ENCODE data around the gene HOXA7. TPM values are rescaled to one million over a fixed set of nuclear protein-coding genes. Genes with fewer than 3 reads are reported as not detected.
A peak's percentile ranks its signal among the peaks of the same experiment; 100 is the strongest.

The HOXA7 gene
- total RNA-seq, 2 donors from 2014 or later, result 21.9 to 24.4 TPM

- H3K27me3 ChIP-seq, result no peaks in the 10 kb centered on the region
- peak overlapping the region; percentile 83 for H3K27ac ChIP-seq
- H3K4me1 ChIP-seq, result peaks cover 14% of the 10 kb centered on the region
- peak overlapping the region; percentile 16 for H3K4me3 ChIP-seq
- TF ChIP-seq CTCF (IDR thresholded peaks at IDR 0.05), result no peak
- DNase-seq, result peak; percentile 32
- H3K36me3 ChIP-seq, result no peaks in the 10 kb centered on the region
- H3K9ac ChIP-seq (ENCODE audit: low read depth in 2 of 2, low read length in 2 of 2), result peak overlapping the region; percentile 61 to 87
- no peaks in the 10 kb centered on the region for H3K9me3 ChIP-seq
- intact Hi-C loops (cut with DNase I), result no loop called here
Measured at GRCh38 chr7:27123477-27124053, 32.9 kb downstream of the HOXA7 start.

- H3K27me3 ChIP-seq, result no peaks in the 10 kb centered on the region
- peak overlapping the region; percentile 61 to 87 for H3K9ac ChIP-seq (ENCODE audit: low read depth in 2 of 2, low read length in 2 of 2)
- peaks cover 17% of the 10 kb centered on the region for H3K4me1 ChIP-seq
- TF ChIP-seq CTCF (IDR thresholded peaks at IDR 0.05), result no peak
- intact Hi-C loops (cut with DNase I), result no loop called here
- peak overlapping the region; percentile 16 for H3K4me3 ChIP-seq
- peak overlapping the region; percentile 83 for H3K27ac ChIP-seq
- H3K9me3 ChIP-seq, result no peaks in the 10 kb centered on the region
- H3K36me3 ChIP-seq, result no peaks in the 10 kb centered on the region
- peak; percentile 29 for DNase-seq
Measured at GRCh38 chr7:27123007-27123476, 33.4 kb downstream of the HOXA7 start.

GRCh38 chr7:27122077-27122910 is 34.2 kb downstream of the HOXA7 start:
- no peaks in the 10 kb centered on the region for H3K36me3 ChIP-seq
- peak; percentile 91 for DNase-seq
- TF ChIP-seq CTCF (IDR thresholded peaks at IDR 0.05), result no peak
- no peaks in the 10 kb centered on the region for H3K27me3 ChIP-seq
- peak overlapping the region; percentile 56 to 87 for H3K9ac ChIP-seq (ENCODE audit: low read depth in 2 of 2, low read length in 2 of 2)
- no peaks in the 10 kb centered on the region for H3K9me3 ChIP-seq
- peak overlapping the region; percentile 83 for H3K27ac ChIP-seq
- H3K4me1 ChIP-seq, result peaks cover 17% of the 10 kb centered on the region
- intact Hi-C loops (cut with DNase I), result no loop called here
- peak overlapping the region; percentile 16 for H3K4me3 ChIP-seq

GRCh38 chr7:27121684-27122076 is 34.8 kb downstream of the HOXA7 start:
- Histone ChIP-seq H3K4me1 (peaks cover 20% of the 10 kb centered on the region), H3K9me3 (no peaks in the 10 kb centered on the region), H3K4me3 (peak overlapping the region; percentile 16), H3K27ac (peak overlapping the region; percentile 83), H3K36me3 (no peaks in the 10 kb centered on the region), H3K27me3 (no peaks in the 10 kb centered on the region), H3K9ac (ENCODE audit: low read depth in 2 of 2, low read length in 2 of 2) (peak overlapping the region; percentile 51 to 87)
- peak; percentile 49 for DNase-seq
- intact Hi-C loops (cut with DNase I), result no loop called here
- no peak for TF ChIP-seq CTCF (IDR thresholded peaks at IDR 0.05)

GRCh38 chr7:27119412-27119911 is 37.0 kb downstream of the HOXA7 start:
- Histone ChIP-seq H3K27me3 (no peaks in the 10 kb centered on the region), H3K4me1 (peaks cover 20% of the 10 kb centered on the region), H3K9me3 (no peaks in the 10 kb centered on the region), H3K36me3 (no peaks in the 10 kb centered on the region), H3K27ac (peak overlapping the region; percentile 13), H3K4me3 (no peak overlapping the region), H3K9ac (ENCODE audit: low read depth in 2 of 2, low read length in 2 of 2) (peak overlapping the region in 1 of 2 donors; percentile 97)
- intact Hi-C loops (cut with DNase I), result no loop called here
- DNase-seq, result peak; percentile 16
- TF ChIP-seq CTCF (IDR thresholded peaks at IDR 0.05), result no peak

Data from colonic mucosa (tissue), 4 donors.